GM12878 (cell line): ENCODE measurements around the gene MAMLD1. TPM values are rescaled to one million over a fixed set of nuclear protein-coding genes. Genes with fewer than 3 reads are reported as not detected.

ENCODE experiments used
- ATAC-seq: fragments of 200-7000 bp; cut with Tn5 transposase; 3 replicates; pipeline ENCODE4 v1.9.1; 2020; ENCODE audit warnings: mild to moderate bottlenecking, moderate library complexity
- BruUV-seq: library from RNA; stranded (reverse); fragments of 400-500 nt; replicated peaks from 2 replicates; lab custom pipeline; 2021; lab: Mats Ljungman, UMichigan
- CTCF ChIA-PET: fragments of 300-600 bp; sonication (Branson Sonifier 250); formaldehyde crosslinking; extraction: SDS; loops from one replicate; lab custom pipeline; 2021; ENCODE audit warnings: inconsistent platforms; lab: Yijun Ruan, JAX
- POLR2A ChIA-PET: fragments of 350-600 bp; formaldehyde crosslinking; extraction: SDS; loops from one replicate; lab custom pipeline; 2021; ENCODE audit warnings: inconsistent platforms; lab: Charles Lee
- RAD21 ChIA-PET: fragments of 300-600 bp; sonication (Branson Sonifier 250); formaldehyde crosslinking; loops from one replicate; lab custom pipeline; 2023; ENCODE audit warnings: antibody characterized with exemption; ENCODE audit not compliant: unreplicated experiment; lab: Charles Lee
- SMC1A ChIA-PET: fragments of 300-600 bp; sonication (Branson Sonifier 250); formaldehyde crosslinking; loops from one replicate; lab custom pipeline; 2023; ENCODE audit not compliant: unreplicated experiment, uncharacterized antibody; lab: Charles Lee
- DNase-seq: peaks from one replicate; pipeline ENCODE4 v3.0.0-alpha.2; 2011; ENCODE audit warnings: low read depth, low spot score
- FAIRE-seq: peaks from 3 replicates; lab custom pipeline; 2011; peaks lifted over from hg19 to GRCh38; lab: Jason Lieb, UNC
- H2AFZ ChIP-seq: 2 replicates; pipeline ENCODE4 v1.6.0; 2011; ENCODE audit warnings: low read depth, low read length, control low read depth; ENCODE audit not compliant: control insufficient read depth
- H3K27ac ChIP-seq: 2 replicates; pipeline ENCODE4 v1.5.1; 2011; ENCODE audit warnings: control low read depth; ENCODE audit not compliant: control insufficient read depth, insufficient read depth
- H3K27me3 ChIP-seq, 2 experiments: replicated peaks in 1 of 2; 2 replicates each; pipeline versions ENCODE4 v1.6.0 to v1.6.1; 2011; ENCODE audit warnings: low read length in 1 of 2; ENCODE audit not compliant: control insufficient read depth in 2 of 2, insufficient read depth in 2 of 2
- H3K36me3 ChIP-seq, 2 experiments: 2 replicates each; pipeline ENCODE4 v1.5.1; 2011; ENCODE audit warnings: low read length in 1 of 2; ENCODE audit not compliant: control insufficient read depth in 2 of 2, insufficient read depth in 2 of 2
- H3K4me1 ChIP-seq: 2 replicates; pipeline ENCODE4 v1.6.1; 2011; ENCODE audit warnings: mild to moderate bottlenecking, low read length, moderate library complexity, mixed read lengths; ENCODE audit not compliant: control insufficient read depth, insufficient read depth
- H3K4me2 ChIP-seq: 2 replicates; pipeline ENCODE4 v1.6.0; 2011; ENCODE audit warnings: control low read depth; ENCODE audit not compliant: control insufficient read depth, insufficient read depth
- H3K4me3 ChIP-seq: fragments of 200-600 bp; sonication (generic); 2 replicates; pipeline ENCODE4 v1.5.1; 2016
- H3K79me2 ChIP-seq: 2 replicates; pipeline ENCODE4 v1.6.0; 2011; ENCODE audit warnings: low read length; ENCODE audit not compliant: control insufficient read depth, insufficient read depth
- H3K9ac ChIP-seq: 2 replicates; pipeline ENCODE4 v1.8.0; 2011; ENCODE audit warnings: low read length, control low read depth, mixed read lengths; ENCODE audit not compliant: control insufficient read depth, insufficient read depth
- H3K9me3 ChIP-seq: replicated peaks from 3 replicates; pipeline ENCODE4 v1.5.1; 2011; ENCODE audit warnings: mild to moderate bottlenecking, low read length; ENCODE audit not compliant: control insufficient read depth, insufficient read depth
- H4K20me1 ChIP-seq: 2 replicates; pipeline ENCODE4 v1.6.0; 2011; ENCODE audit not compliant: control insufficient read depth, insufficient read depth
- CBFB ChIP-seq: IDR thresholded peaks from 2 replicates; pipeline ENCODE4 v1.6.1; 2016; ENCODE audit warnings: antibody characterized with exemption, low read depth
- CEBPB ChIP-seq, 2 experiments: fragments of 150-350 bp in 1 of 2; IDR thresholded peaks; 2 replicates each; pipeline ENCODE4 v1.6.1; 2012 to 2014; ENCODE audit warnings: low read depth in 2 of 2, low read length in 2 of 2, borderline replicate concordance in 1 of 2, inconsistent platforms in 1 of 2
- KLF5 ChIP-seq: fragments of 450-650 bp; IDR thresholded peaks from 2 replicates; pipeline ENCODE4 v1.6.1; 2014; ENCODE audit warnings: mild to moderate bottlenecking; ENCODE audit not compliant: partially characterized antibody
- PAX5 ChIP-seq: IDR thresholded peaks from 2 replicates; pipeline ENCODE4 v1.6.1; 2011; ENCODE audit warnings: low read depth, low read length, borderline replicate concordance
- SUZ12 ChIP-seq: fragments of 200-600 bp; sonication (generic); IDR thresholded peaks from one replicate; pipeline ENCODE4 v1.6.1; 2018; ENCODE audit warnings: antibody characterized with exemption, mild to moderate bottlenecking; ENCODE audit not compliant: unreplicated experiment
- TAF1 ChIP-seq: IDR thresholded peaks from 2 replicates; pipeline ENCODE4 v1.6.1; 2011; ENCODE audit warnings: mild to moderate bottlenecking, low read depth, low read length, borderline replicate concordance
- WGBS: methylation state at CpG from one replicate; pipeline ENCODE4 v1.1.6; 2016; ENCODE audit warnings: low lambda C conversion rate; ENCODE audit not compliant: insufficient replicate concordance, insufficient coverage; ENCODE audit errors: missing lambda C conversion rate; 5-methylcytosine and 5-hydroxymethylcytosine counted together
- in situ Hi-C: fragments of 300-500 bp; cut with MboI; formaldehyde crosslinking; loops from 9 replicates; pipeline ENCODE4 v1.14.3; 2018; ENCODE audit warnings: mixed read lengths
- intact Hi-C: fragments of 100-400 bp; cut with micrococcal nuclease; formaldehyde crosslinking; loops from one replicate; pipeline ENCODE4 v1.14.2; 2022; ENCODE audit not compliant: unreplicated experiment
- polyA plus RNA-seq, 11 experiments: library from polyadenylated mRNA; depleted of rRNA in 4 of 11; unstranded in 6 of 11; stranded (reverse) in 5 of 11; fragments of >200 nt; fragmentation: Nextera tagmentation in 4 of 11; fragmentation: Illumina TruSeq in 1 of 11; extraction: Ambion mirVana in 4 of 11; extraction: Trizol in 1 of 11; gene quantifications; 1 replicate in 1 of 11; 2 replicates in 10 of 11; pipeline versions ENCODE4 v1.2.1 to v1.2.3, GENCODE V29; 2011 to 2016; ENCODE audit warnings: inconsistent platforms in 2 of 11, missing spikeins in 2 of 11, low read depth in 1 of 11
- total RNA-seq, 4 experiments: library from RNA; depleted of rRNA in 3 of 4; stranded (reverse); fragments of >200 nt in 3 of 4; fragmentation: Illumina TruSeq in 1 of 4; extraction: Trizol in 1 of 4; gene quantifications; 2 replicates each; pipeline versions ENCODE4 v1.2.1 to v1.2.3, GENCODE V29; 2013 to 2021
- TF ChIP-seq, protein P1 (sequence below): IDR thresholded peaks from 2 replicates; pipeline ENCODE4 v1.6.1; 2012; ENCODE audit warnings: low read length, inconsistent platforms
- TF ChIP-seq, protein P2 (sequence below): fragments of 450-650 bp; IDR thresholded peaks from 2 replicates; pipeline ENCODE4 v1.6.1; 2017; ENCODE audit warnings: mild to moderate bottlenecking, moderate library complexity

The MAMLD1 gene
- total and polyA plus RNA-seq, 10 of the 15 experiments (the other 5 are each of a cell fraction or from before 2014, with no cell fraction given) = 0.03 to 0.05 TPM; not detected in 8

DNA sequence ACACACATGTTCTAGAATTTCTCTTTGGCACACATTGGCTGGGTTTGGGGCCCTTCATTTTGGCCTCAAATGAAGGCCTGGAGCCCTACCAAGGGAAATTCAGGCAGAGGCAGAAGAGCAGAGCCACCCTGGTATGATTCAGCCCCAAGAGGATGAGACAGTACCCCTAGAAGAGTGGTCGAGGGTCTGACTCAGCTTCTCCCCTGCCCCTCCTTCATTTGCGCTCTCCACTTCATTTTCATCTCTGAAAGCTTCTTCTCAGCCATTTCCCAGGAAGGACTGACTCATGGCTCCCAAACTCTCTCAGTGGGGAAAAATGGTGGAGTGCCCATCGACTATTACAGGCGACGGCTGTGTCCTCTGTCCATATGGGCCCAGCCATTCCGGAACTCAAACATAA, 43.5 kb downstream of the MAMLD1 start:
- Histone ChIP-seq H3K4me3 (no peak overlapping the region), H3K79me2 (no peaks in the 10 kb centered on the region), H3K4me2 (no peak overlapping the region), H3K4me1 (no peaks in the 10 kb centered on the region), H4K20me1 (no peaks in the 10 kb centered on the region), H2AFZ (no peak overlapping the region), H3K36me3 (no peaks in the 10 kb centered on the region), H3K9me3 (no peaks in the 10 kb centered on the region), H3K27ac (no peak overlapping the region), H3K27me3 (no peaks in the 10 kb centered on the region; a peak in 1 of 4 replicates), H3K9ac (no peak overlapping the region)
- no peak for DNase-seq
- FAIRE-seq = no peak
- ChIA-PET RAD21 (no interaction called here), SMC1A (no interaction called here), CTCF (interaction anchor here (0.7 kb wide), 1 partner anchor 32 kb away, joined by 3 read pairs; no protein-coding TSS in a partner anchor), POLR2A (no interaction called here)
- ATAC-seq = no peak
- no peak for TF ChIP-seq PAX5
- no peak for TF ChIP-seq CEBPB (IDR thresholded peaks at IDR 0.05; ENCODE audit: borderline replicate concordance in 1 of 2, low read depth in 2 of 2, low read length in 2 of 2)
- in situ Hi-C loops (no loop called here), intact Hi-C loops (no loop called here)
- WGBS = 55% methylated on average over 6 of the region's 6 CpGs
- BruUV-seq = no TSS peak

DNA sequence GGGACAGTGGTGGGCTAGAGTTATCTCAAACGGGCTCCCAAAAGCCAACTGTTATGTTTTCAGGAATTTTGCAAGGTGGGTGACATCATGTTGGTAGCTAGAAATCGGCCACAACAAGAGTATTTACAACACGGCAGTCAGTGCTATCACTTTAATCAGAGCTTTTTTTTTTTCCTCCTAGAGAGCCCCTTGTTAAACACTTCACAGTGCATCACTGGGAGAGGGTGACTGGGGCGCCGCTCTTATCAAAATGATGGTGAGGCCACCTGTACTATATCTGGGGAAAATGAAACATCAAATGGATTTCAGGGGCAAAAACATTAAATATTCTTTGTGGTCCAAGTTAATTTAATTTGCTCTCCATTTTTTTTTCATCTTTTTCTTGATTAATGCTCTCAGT, 44.9 kb downstream of the MAMLD1 start:
- Histone ChIP-seq H3K4me2 (no peak overlapping the region), H3K9me3 (no peaks in the 10 kb centered on the region), H3K27me3 (no peaks in the 10 kb centered on the region; a peak in 1 of 4 replicates), H3K27ac (no peak overlapping the region), H3K9ac (no peak overlapping the region), H3K36me3 (no peaks in the 10 kb centered on the region), H3K79me2 (no peaks in the 10 kb centered on the region), H3K4me3 (no peak overlapping the region), H4K20me1 (no peaks in the 10 kb centered on the region), H3K4me1 (no peaks in the 10 kb centered on the region), H2AFZ (no peak overlapping the region)
- CTCF ChIA-PET = no interaction called here
- RAD21 ChIA-PET = no interaction called here
- no TSS peak for BruUV-seq
- DNase-seq (no peak), ATAC-seq (no peak), FAIRE-seq (no peak)
- SMC1A ChIA-PET = no interaction called here
- 39% methylated on average over 5 of the region's 5 CpGs for WGBS
- in situ Hi-C loops = no loop called here
- intact Hi-C loops = no loop called here
- POLR2A ChIA-PET = no interaction called here
- no peak for TF ChIP-seq SUZ12
- TF ChIP-seq KLF5 = no peak
- TF ChIP-seq, protein P1, sequence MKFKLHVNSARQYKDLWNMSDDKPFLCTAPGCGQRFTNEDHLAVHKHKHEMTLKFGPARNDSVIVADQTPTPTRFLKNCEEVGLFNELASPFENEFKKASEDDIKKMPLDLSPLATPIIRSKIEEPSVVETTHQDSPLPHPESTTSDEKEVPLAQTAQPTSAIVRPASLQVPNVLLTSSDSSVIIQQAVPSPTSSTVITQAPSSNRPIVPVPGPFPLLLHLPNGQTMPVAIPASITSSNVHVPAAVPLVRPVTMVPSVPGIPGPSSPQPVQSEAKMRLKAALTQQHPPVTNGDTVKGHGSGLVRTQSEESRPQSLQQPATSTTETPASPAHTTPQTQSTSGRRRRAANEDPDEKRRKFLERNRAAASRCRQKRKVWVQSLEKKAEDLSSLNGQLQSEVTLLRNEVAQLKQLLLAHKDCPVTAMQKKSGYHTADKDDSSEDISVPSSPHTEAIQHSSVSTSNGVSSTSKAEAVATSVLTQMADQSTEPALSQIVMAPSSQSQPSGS = no peak
- no peak for TF ChIP-seq TAF1
- TF ChIP-seq, protein P2, sequence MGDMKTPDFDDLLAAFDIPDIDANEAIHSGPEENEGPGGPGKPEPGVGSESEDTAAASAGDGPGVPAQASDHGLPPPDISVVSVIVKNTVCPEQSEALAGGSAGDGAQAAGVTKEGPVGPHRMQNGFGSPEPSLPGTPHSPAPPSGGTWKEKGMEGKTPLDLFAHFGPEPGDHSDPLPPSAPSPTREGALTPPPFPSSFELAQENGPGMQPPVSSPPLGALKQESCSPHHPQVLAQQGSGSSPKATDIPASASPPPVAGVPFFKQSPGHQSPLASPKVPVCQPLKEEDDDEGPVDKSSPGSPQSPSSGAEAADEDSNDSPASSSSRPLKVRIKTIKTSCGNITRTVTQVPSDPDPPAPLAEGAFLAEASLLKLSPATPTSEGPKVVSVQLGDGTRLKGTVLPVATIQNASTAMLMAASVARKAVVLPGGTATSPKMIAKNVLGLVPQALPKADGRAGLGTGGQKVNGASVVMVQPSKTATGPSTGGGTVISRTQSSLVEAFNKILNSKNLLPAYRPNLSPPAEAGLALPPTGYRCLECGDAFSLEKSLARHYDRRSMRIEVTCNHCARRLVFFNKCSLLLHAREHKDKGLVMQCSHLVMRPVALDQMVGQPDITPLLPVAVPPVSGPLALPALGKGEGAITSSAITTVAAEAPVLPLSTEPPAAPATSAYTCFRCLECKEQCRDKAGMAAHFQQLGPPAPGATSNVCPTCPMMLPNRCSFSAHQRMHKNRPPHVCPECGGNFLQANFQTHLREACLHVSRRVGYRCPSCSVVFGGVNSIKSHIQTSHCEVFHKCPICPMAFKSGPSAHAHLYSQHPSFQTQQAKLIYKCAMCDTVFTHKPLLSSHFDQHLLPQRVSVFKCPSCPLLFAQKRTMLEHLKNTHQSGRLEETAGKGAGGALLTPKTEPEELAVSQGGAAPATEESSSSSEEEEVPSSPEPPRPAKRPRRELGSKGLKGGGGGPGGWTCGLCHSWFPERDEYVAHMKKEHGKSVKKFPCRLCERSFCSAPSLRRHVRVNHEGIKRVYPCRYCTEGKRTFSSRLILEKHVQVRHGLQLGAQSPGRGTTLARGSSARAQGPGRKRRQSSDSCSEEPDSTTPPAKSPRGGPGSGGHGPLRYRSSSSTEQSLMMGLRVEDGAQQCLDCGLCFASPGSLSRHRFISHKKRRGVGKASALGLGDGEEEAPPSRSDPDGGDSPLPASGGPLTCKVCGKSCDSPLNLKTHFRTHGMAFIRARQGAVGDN = no peak
- TF ChIP-seq CBFB = no peak
